NCI-H345 treated with DMSO at 0.1 percent for 48 hours (cell line): Measurements from ENCODE around the gene SLC13A5.
"Not testable (repeated sequence)": the region's sequence is repeated elsewhere in the genome, so short reads cannot be mapped to it uniquely, and the experiment has no call there.

Experiments
- DNase-seq: peaks from one replicate; lab custom pipeline; 2025; ENCODE audit not compliant: unreplicated experiment; lab: John Stamatoyannopoulos, UW

Gene SLC13A5

GRCh38 chr17:6711081-6711674 is 2.0 kb downstream of the SLC13A5 start:
- DNase-seq, result no peak

GRCh38 chr17:6710317-6710716 is 2.9 kb downstream of the SLC13A5 start:
- DNase-seq, result no peak

- no peak for DNase-seq
Measured at GRCh38 chr17:6708357-6708961, 4.7 kb downstream of the SLC13A5 start.

- no peak for DNase-seq
Measured at GRCh38 chr17:6706996-6707395, 6.2 kb downstream of the SLC13A5 start.

- DNase-seq, result no peak
Measured at GRCh38 chr17:6706499-6706898, 6.7 kb downstream of the SLC13A5 start.

- no peak for DNase-seq
Measured at GRCh38 chr17:6704470-6705052, 8.6 kb downstream of the SLC13A5 start.

GRCh38 chr17:6703751-6704150 is 9.4 kb downstream of the SLC13A5 start:
- DNase-seq, result no peak

- DNase-seq, result no peak
Measured at GRCh38 chr17:6702567-6703215, 10.5 kb downstream of the SLC13A5 start.

GRCh38 chr17:6701719-6702118 is 11.4 kb downstream of the SLC13A5 start:
- no peak for DNase-seq

- no peak for DNase-seq
Measured at GRCh38 chr17:6700948-6701307, 12.2 kb downstream of the SLC13A5 start.

GRCh38 chr17:6699997-6700947 is 12.9 kb downstream of the SLC13A5 start:
- no peak for DNase-seq

- DNase-seq, result no peak
Measured at GRCh38 chr17:6698004-6698403, 15.2 kb downstream of the SLC13A5 start.

GRCh38 chr17:6696906-6697305 is 16.3 kb downstream of the SLC13A5 start:
- DNase-seq, result no peak

- DNase-seq, result no peak
Measured at GRCh38 chr17:6695565-6695964, 17.6 kb downstream of the SLC13A5 start.

- no peak for DNase-seq
Measured at GRCh38 chr17:6695051-6695450, 18.1 kb downstream of the SLC13A5 start.

GRCh38 chr17:6691958-6692357 is 21.2 kb downstream of the SLC13A5 start:
- DNase-seq, result not testable (repeated sequence)

GRCh38 chr17:6691546-6691945 is 21.6 kb downstream of the SLC13A5 start:
- no peak for DNase-seq

- no peak for DNase-seq
Measured at GRCh38 chr17:6690641-6691040, 22.5 kb downstream of the SLC13A5 start.

- DNase-seq, result no peak
Measured at GRCh38 chr17:6688944-6689343, 24.2 kb downstream of the SLC13A5 start.

GRCh38 chr17:6686026-6686425 is 27.1 kb downstream of the SLC13A5 start:
- no peak for DNase-seq
